BJ (cell line): ENCODE data around the gene PGS1. TPM values are rescaled to one million over a fixed set of nuclear protein-coding genes. Genes with fewer than 3 reads are reported as not detected.

ENCODE experiments used
- CTCF ChIA-PET: fragments of 350-600 bp; formaldehyde crosslinking; extraction: SDS; loops from one replicate; lab custom pipeline; 2021; ENCODE audit warnings: antibody characterized with exemption, inconsistent platforms; lab: Yijun Ruan, JAX
- POLR2A ChIA-PET: fragments of 300-600 bp; sonication (Branson Sonifier 250); formaldehyde crosslinking; extraction: SDS; loops from one replicate; lab custom pipeline; 2021; ENCODE audit warnings: antibody characterized with exemption; lab: Charles Lee
- DNase-seq: peaks from one replicate; pipeline ENCODE4 v3.0.0-alpha.2; 2011; ENCODE audit warnings: low read depth
- H3K27me3 ChIP-seq: 2 replicates; pipeline ENCODE4 v1.6.0; 2011; ENCODE audit warnings: low read length; ENCODE audit not compliant: control insufficient read depth, insufficient read depth
- H3K36me3 ChIP-seq: 2 replicates; pipeline ENCODE4 v1.5.1; 2011; ENCODE audit warnings: low read length; ENCODE audit not compliant: control insufficient read depth, insufficient read depth
- H3K4me3 ChIP-seq: 2 replicates; pipeline ENCODE4 v1.5.1; 2011; ENCODE audit warnings: low read depth, mild to moderate bottlenecking, control low read depth, low read length
- CTCF ChIP-seq: IDR thresholded peaks from 2 replicates; pipeline ENCODE4 v1.5.1; 2011; ENCODE audit warnings: low read depth, mild to moderate bottlenecking, control low read depth, inconsistent platforms, low read length, moderate library complexity; ENCODE audit not compliant: insufficient read depth
- polyA plus RNA-seq: library from polyadenylated mRNA; depleted of rRNA; stranded (reverse); fragments of >200 nt; gene quantifications from 2 replicates; pipeline ENCODE4 v1.2.3, GENCODE V29; 2011

PGS1 gene
- polyA plus RNA-seq, 1 experiment: 37.7 TPM

- H3K4me3 ChIP-seq: no peak overlapping the region
- DNase-seq: no peak
- ChIA-PET POLR2A (interaction anchor here (0.6 kb wide), 1 partner anchor 33 kb away, joined by 3 read pairs; no protein-coding TSS in a partner anchor), CTCF (interaction anchor here (0.9 to 12.4 kb wide), 8 partner anchors 11 to 166 kb away, joined by 3 to 273 read pairs (median 4); partner anchors contain the start of gene SOCS3)
- no peak for TF ChIP-seq CTCF
- peaks cover 14% of the 10 kb centered on the region for H3K36me3 ChIP-seq
- H3K27me3 ChIP-seq: no peaks in the 10 kb centered on the region
Measured at GRCh38 chr17:78416791-78417530, 38.5 kb downstream of the PGS1 start.

- Histone ChIP-seq H3K36me3 (peaks cover 14% of the 10 kb centered on the region), H3K4me3 (no peak overlapping the region), H3K27me3 (no peaks in the 10 kb centered on the region)
- ChIA-PET POLR2A (interaction anchor here (0.6 kb wide), 1 partner anchor 33 kb away, joined by 3 read pairs; no protein-coding TSS in a partner anchor), CTCF (interaction anchor here (1.2 to 12.4 kb wide), 6 partner anchors 12 to 56 kb away, joined by 3 to 273 read pairs (median 4); partner anchors contain the start of gene SOCS3)
- DNase-seq: no peak
- no peak for TF ChIP-seq CTCF
Measured at GRCh38 chr17:78417531-78417909, 39.1 kb downstream of the PGS1 start.

- no peaks in the 10 kb centered on the region for H3K27me3 ChIP-seq
- ChIA-PET CTCF (interaction anchor here (12.4 kb wide), 1 partner anchor 57 kb away, joined by 273 read pairs; the partner anchor contains the start of gene SOCS3), POLR2A (no interaction called here)
- no peak for DNase-seq
- peaks cover 12% of the 10 kb centered on the region for H3K36me3 ChIP-seq
- no peak overlapping the region for H3K4me3 ChIP-seq
- no peak for TF ChIP-seq CTCF
Measured at GRCh38 chr17:78418326-78419026, 40.0 kb downstream of the PGS1 start.

GRCh38 chr17:78419970-78420815, 41.7 kb downstream of the PGS1 start:
- POLR2A ChIA-PET: no interaction called here
- TF ChIP-seq CTCF: no peak
- H3K4me3 ChIP-seq: no peak overlapping the region
- no peaks in the 10 kb centered on the region for H3K27me3 ChIP-seq
- CTCF ChIA-PET: interaction anchor here (0.6 to 12.4 kb wide), 9 partner anchors 19 to 307 kb away, joined by 3 to 273 read pairs (median 6); partner anchors contain the start of gene SOCS3
- peak; percentile 13 for DNase-seq
- H3K36me3 ChIP-seq: peaks cover 20% of the 10 kb centered on the region
